H9 (cell line): Measurements from ENCODE around the gene SPATS2. TPM values are rescaled to one million over a fixed set of nuclear protein-coding genes. Genes with fewer than 3 reads are reported as not detected.
A peak's percentile ranks its signal among the peaks of the same experiment; 100 is the strongest.

ENCODE experiments used
- DNase-seq: peaks from one replicate; pipeline ENCODE4 v3.0.0-alpha.2; 2017
- H2AFZ ChIP-seq: one replicate; pipeline ENCODE4 v1.6.1; 2013; ENCODE audit warnings: mild to moderate bottlenecking, low read length, control low read depth, moderate library complexity
- H2AK5ac ChIP-seq: 2 replicates; pipeline ENCODE4 v1.6.1; 2013; ENCODE audit warnings: low read length, control low read depth, mixed read lengths; ENCODE audit not compliant: insufficient read length
- H2BK120ac ChIP-seq: one replicate; pipeline ENCODE4 v1.6.1; 2013; ENCODE audit warnings: low read depth, mild to moderate bottlenecking, low read length, control low read depth, inconsistent platforms; ENCODE audit not compliant: poor library complexity, severe bottlenecking
- H2BK12ac ChIP-seq: 2 replicates; pipeline ENCODE4 v1.6.1; 2013; ENCODE audit warnings: low read length, control low read depth, mixed read lengths, low read depth; ENCODE audit not compliant: insufficient read length
- H2BK15ac ChIP-seq: 2 replicates; pipeline ENCODE4 v1.6.1; 2013; ENCODE audit warnings: low read depth, low read length, control low read depth
- H2BK20ac ChIP-seq: one replicate; pipeline ENCODE4 v1.6.1; 2013; ENCODE audit warnings: low read depth, mild to moderate bottlenecking, low read length, control low read depth, inconsistent platforms; ENCODE audit not compliant: poor library complexity, severe bottlenecking
- H2BK5ac ChIP-seq: 2 replicates; pipeline ENCODE4 v1.6.1; 2013; ENCODE audit warnings: low read length, control low read depth, mixed read lengths; ENCODE audit not compliant: insufficient read length
- H3K14ac ChIP-seq: 2 replicates; pipeline ENCODE4 v1.6.1; 2013; ENCODE audit warnings: low read length, control low read depth; ENCODE audit not compliant: insufficient read depth
- H3K18ac ChIP-seq: 2 replicates; pipeline ENCODE4 v1.6.1; 2013; ENCODE audit warnings: low read depth, mild to moderate bottlenecking, mixed read lengths, low read length, control low read depth; ENCODE audit not compliant: insufficient read length
- H3K23ac ChIP-seq: 2 replicates; pipeline ENCODE4 v1.6.1; 2013; ENCODE audit warnings: low read length, control low read depth, mixed read lengths, low read depth; ENCODE audit not compliant: insufficient read length
- H3K23me2 ChIP-seq: 2 replicates; pipeline ENCODE4 v1.6.1; 2013; ENCODE audit warnings: low read depth, mild to moderate bottlenecking, mixed read lengths, low read length, control low read depth; ENCODE audit not compliant: insufficient read length, poor library complexity, severe bottlenecking
- H3K27ac ChIP-seq: 2 replicates; pipeline ENCODE4 v1.5.1; 2013; ENCODE audit warnings: low read length, control low read depth, mixed read lengths, low read depth; ENCODE audit not compliant: insufficient read length
- H3K27me3 ChIP-seq: 2 replicates; pipeline ENCODE4 v1.6.1; 2013; ENCODE audit warnings: low read length, control low read depth, inconsistent platforms; ENCODE audit not compliant: insufficient read depth
- H3K4ac ChIP-seq: 2 replicates; pipeline ENCODE4 v1.6.1; 2013; ENCODE audit warnings: low read depth, mild to moderate bottlenecking, control low read depth, inconsistent platforms, low read length, moderate library complexity
- H3K4me1 ChIP-seq: 2 replicates; pipeline ENCODE4 v1.6.1; 2013; ENCODE audit warnings: low read length, control low read depth, inconsistent platforms; ENCODE audit not compliant: insufficient read depth
- H3K4me2 ChIP-seq: 2 replicates; pipeline ENCODE4 v1.6.1; 2013; ENCODE audit warnings: low read length, control low read depth, mixed read lengths; ENCODE audit not compliant: insufficient read length, insufficient read depth
- H3K56ac ChIP-seq: 2 replicates; pipeline ENCODE4 v1.6.1; 2013; ENCODE audit warnings: low read depth, mild to moderate bottlenecking, mixed read lengths, low read length, control low read depth; ENCODE audit not compliant: insufficient read length
- H3K79me1 ChIP-seq: 2 replicates; pipeline ENCODE4 v1.6.1; 2013; ENCODE audit warnings: low read depth, mild to moderate bottlenecking, moderate library complexity, low read length, control low read depth, inconsistent platforms; ENCODE audit not compliant: insufficient read depth, poor library complexity, severe bottlenecking
- H3K79me2 ChIP-seq: 2 replicates; pipeline ENCODE4 v1.6.1; 2013; ENCODE audit warnings: low read length, control low read depth, inconsistent platforms; ENCODE audit not compliant: insufficient read depth
- H3K9ac ChIP-seq: 2 replicates; pipeline ENCODE4 v1.6.1; 2013; ENCODE audit warnings: low read length, control low read depth, mixed read lengths; ENCODE audit not compliant: insufficient read length; ENCODE audit errors: extremely low read depth
- H3K9me3 ChIP-seq: one replicate; pipeline ENCODE4 v1.6.1; 2013; ENCODE audit warnings: low read depth, low read length, inconsistent platforms; ENCODE audit not compliant: control insufficient read depth
- H3T11ph ChIP-seq: one replicate; pipeline ENCODE4 v1.6.1; 2013; ENCODE audit warnings: mild to moderate bottlenecking, low read length, control low read depth, inconsistent platforms
- H4K20me1 ChIP-seq: one replicate; pipeline ENCODE4 v1.6.1; 2013; ENCODE audit not compliant: control insufficient read depth, insufficient read length, insufficient read depth
- H4K5ac ChIP-seq: 2 replicates; pipeline ENCODE4 v1.6.1; 2013; ENCODE audit warnings: low read depth, mild to moderate bottlenecking, mixed read lengths, low read length, control low read depth; ENCODE audit not compliant: insufficient read length
- H4K8ac ChIP-seq: replicated peaks from 2 replicates; pipeline ENCODE4 v1.6.1; 2013; ENCODE audit warnings: low read length, control low read depth, mixed read lengths, low read depth; ENCODE audit not compliant: insufficient read length
- H4K91ac ChIP-seq: 2 replicates; pipeline ENCODE4 v1.6.1; 2013; ENCODE audit warnings: low read depth, mild to moderate bottlenecking, moderate library complexity, mixed read lengths, low read length, control low read depth; ENCODE audit not compliant: insufficient read length
- H3K27ac Mint-ChIP-seq, 3 experiments: 2 replicates in 2 of 3; 3 replicates in 1 of 3; pipeline ENCODE4 v1.8.0; 2020 to 2021; ENCODE audit warnings: mixed read lengths in 3 of 3, mild to moderate bottlenecking in 1 of 3, moderate library complexity in 1 of 3
- H3K27me3 Mint-ChIP-seq: 2 replicates; pipeline ENCODE4 v1.8.0; 2021; ENCODE audit warnings: low read depth, mild to moderate bottlenecking, moderate library complexity, mixed read lengths
- H3K36me3 Mint-ChIP-seq, 3 experiments: 2 replicates in 2 of 3; 3 replicates in 1 of 3; pipeline ENCODE4 v1.8.0; 2020 to 2021; ENCODE audit warnings: low read depth in 3 of 3, mixed read lengths in 3 of 3; ENCODE audit not compliant: insufficient read depth in 1 of 3
- H3K4me1 Mint-ChIP-seq, 2 experiments: 2 replicates each; pipeline ENCODE4 v1.8.0; 2020; ENCODE audit warnings: mixed read lengths in 2 of 2
- H3K4me3 Mint-ChIP-seq, 2 experiments: 2 replicates in 1 of 2; 3 replicates in 1 of 2; pipeline ENCODE4 v1.8.0; 2020 to 2021; ENCODE audit warnings: mild to moderate bottlenecking in 2 of 2, mixed read lengths in 2 of 2, moderate library complexity in 1 of 2
- H3K9me3 Mint-ChIP-seq, 2 experiments: 2 replicates in 1 of 2; 3 replicates in 1 of 2; pipeline ENCODE4 v1.8.0; 2020; ENCODE audit warnings: mild to moderate bottlenecking in 2 of 2, mixed read lengths in 2 of 2, moderate library complexity in 1 of 2
- CTCF ChIP-seq: fragments of 200-600 bp; sonication (generic); conservative IDR thresholded peaks from 3 replicates; pipeline ENCODE4 v1.8.0; 2021; ENCODE audit warnings: antibody characterized with exemption, mild to moderate bottlenecking
- WGBS: extraction: QIAGEN DNeasy Blood & Tissue Kit; methylation state at CpG from one replicate; pipeline ENCODE4 v1.1.7; 2013; ENCODE audit warnings: missing lambda C conversion rate, low lambda C conversion rate, mixed read lengths; ENCODE audit not compliant: insufficient read length; ENCODE audit errors: extremely low coverage; 5-methylcytosine and 5-hydroxymethylcytosine counted together
- total RNA-seq: library from RNA; stranded (reverse); gene quantifications from 2 replicates; pipeline ENCODE4 v1.2.1, GENCODE V29; 2021

SPATS2 gene
- total RNA-seq, 1 experiment from 2014 or later = 17.1 TPM

GRCh38 chr12:49451468-49452259 lies 84.4 kb downstream of the SPATS2 start:
- Histone ChIP-seq H3K14ac (no peak overlapping the region), H3K18ac (no peak overlapping the region), H4K8ac (no peak overlapping the region), H2BK5ac (no peak overlapping the region), H3K9me3 (no peaks in the 10 kb centered on the region), H4K5ac (no peak overlapping the region), H3K4me2 (no peak overlapping the region), H3K4ac (no peak overlapping the region), H2BK120ac (no peak overlapping the region), H2AK5ac (no peak overlapping the region), H3K4me1 (no peaks in the 10 kb centered on the region), H2AFZ (no peak overlapping the region), H2BK15ac (no peak overlapping the region), H2BK12ac (no peak overlapping the region), H3K79me1 (no peaks in the 10 kb centered on the region), H3K27me3 (no peaks in the 10 kb centered on the region), H3K9ac (no peak overlapping the region), H3K23ac (no peak overlapping the region), H2BK20ac (no peak overlapping the region), H3K56ac (no peak overlapping the region), H3T11ph (no peak overlapping the region), H4K20me1 (no peaks in the 10 kb centered on the region), H3K79me2 (no peaks in the 10 kb centered on the region), H3K27ac (no peak overlapping the region), H4K91ac (no peak overlapping the region), H3K23me2 (no peaks in the 10 kb centered on the region)
- Mint-ChIP-seq H3K36me3 (peaks cover 5 to 13% (median 8%) of the 10 kb centered on the region in 3 experiments), H3K27me3 (no peaks in the 10 kb centered on the region), H3K27ac (0 out of 7 replicates have a peak overlapping the region, but pooled peaks of 1 of the 3 experiments have one; percentile 10), H3K4me3 (no peak overlapping the region), H3K9me3 (peaks cover 3 to 4% of the 10 kb centered on the region in 2 experiments; a peak in 3 of 5 replicates), H3K4me1 (no peaks in the 10 kb centered on the region; a peak in 1 of 4 replicates)
- no peak for DNase-seq
- no CpG with 5 or more reads among the region's 3 CpGs for WGBS
- TF ChIP-seq CTCF = no peak
